Chondrocyte (in vitro differentiated cells): ENCODE data around the gene CTNNBL1. TPM values are rescaled to one million over a fixed set of nuclear protein-coding genes. Genes with fewer than 3 reads are reported as not detected.

ENCODE experiments used
- DNase-seq: peaks from one replicate; pipeline ENCODE4 v3.0.0; 2021; ENCODE audit warnings: mixed read lengths, low spot score
- H3K27ac Mint-ChIP-seq: one replicate; pipeline ENCODE4 v1.8.0; 2021; ENCODE audit warnings: mild to moderate bottlenecking, moderate library complexity, mixed read lengths; ENCODE audit not compliant: unreplicated experiment
- H3K27me3 Mint-ChIP-seq: 2 replicates; pipeline ENCODE4 v1.8.0; 2021; ENCODE audit warnings: low read depth, mixed read lengths
- H3K36me3 Mint-ChIP-seq: 2 replicates; pipeline ENCODE4 v1.8.0; 2021; ENCODE audit warnings: low read depth, mixed read lengths
- H3K4me1 Mint-ChIP-seq: 2 replicates; pipeline ENCODE4 v1.8.0; 2021; ENCODE audit warnings: low read depth, mild to moderate bottlenecking, mixed read lengths
- H3K4me3 Mint-ChIP-seq: one replicate; pipeline ENCODE4 v1.8.0; 2021; ENCODE audit warnings: mild to moderate bottlenecking, moderate library complexity, mixed read lengths; ENCODE audit not compliant: unreplicated experiment
- H3K9me3 Mint-ChIP-seq: 2 replicates; pipeline ENCODE4 v1.8.0; 2021; ENCODE audit warnings: low read depth, mixed read lengths
- CTCF ChIP-seq: fragments of 200-600 bp; sonication (generic); IDR thresholded peaks from 2 replicates; pipeline ENCODE4 v1.5.0; 2021; ENCODE audit warnings: antibody characterized with exemption, mild to moderate bottlenecking, moderate library complexity
- total RNA-seq: library from RNA; stranded (reverse); gene quantifications from 3 replicates; pipeline ENCODE4 v1.2.1, GENCODE V29; 2021

CTNNBL1 gene
- total RNA-seq, 1 donor from 2014 or later = 36.0 TPM

DNA sequence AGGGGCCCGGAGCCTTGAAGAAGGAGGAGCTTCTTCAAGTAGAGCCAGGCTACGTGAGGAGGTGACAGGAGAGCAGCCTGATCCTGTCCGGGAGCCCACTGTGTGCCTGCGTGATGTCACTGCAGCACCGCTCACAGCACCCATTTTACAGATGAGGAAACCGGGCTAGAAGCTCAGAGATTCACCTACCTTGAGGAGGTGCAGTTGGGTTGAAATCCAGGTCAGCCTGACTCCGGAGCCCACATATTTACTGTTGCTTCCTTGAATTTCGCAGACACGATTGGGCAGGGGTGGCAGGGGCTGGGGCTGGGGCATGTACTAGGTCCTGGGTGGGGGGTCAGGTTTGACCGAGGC lies 221.6 kb downstream of the CTNNBL1 start:
- no peak for DNase-seq
- Mint-ChIP-seq H3K4me3 (no peak overlapping the region), H3K4me1 (peaks cover 51% of the 10 kb centered on the region), H3K36me3 (no peaks in the 10 kb centered on the region), H3K27ac (no peak overlapping the region), H3K9me3 (no peaks in the 10 kb centered on the region), H3K27me3 (no peaks in the 10 kb centered on the region)
- no peak for TF ChIP-seq CTCF

DNA sequence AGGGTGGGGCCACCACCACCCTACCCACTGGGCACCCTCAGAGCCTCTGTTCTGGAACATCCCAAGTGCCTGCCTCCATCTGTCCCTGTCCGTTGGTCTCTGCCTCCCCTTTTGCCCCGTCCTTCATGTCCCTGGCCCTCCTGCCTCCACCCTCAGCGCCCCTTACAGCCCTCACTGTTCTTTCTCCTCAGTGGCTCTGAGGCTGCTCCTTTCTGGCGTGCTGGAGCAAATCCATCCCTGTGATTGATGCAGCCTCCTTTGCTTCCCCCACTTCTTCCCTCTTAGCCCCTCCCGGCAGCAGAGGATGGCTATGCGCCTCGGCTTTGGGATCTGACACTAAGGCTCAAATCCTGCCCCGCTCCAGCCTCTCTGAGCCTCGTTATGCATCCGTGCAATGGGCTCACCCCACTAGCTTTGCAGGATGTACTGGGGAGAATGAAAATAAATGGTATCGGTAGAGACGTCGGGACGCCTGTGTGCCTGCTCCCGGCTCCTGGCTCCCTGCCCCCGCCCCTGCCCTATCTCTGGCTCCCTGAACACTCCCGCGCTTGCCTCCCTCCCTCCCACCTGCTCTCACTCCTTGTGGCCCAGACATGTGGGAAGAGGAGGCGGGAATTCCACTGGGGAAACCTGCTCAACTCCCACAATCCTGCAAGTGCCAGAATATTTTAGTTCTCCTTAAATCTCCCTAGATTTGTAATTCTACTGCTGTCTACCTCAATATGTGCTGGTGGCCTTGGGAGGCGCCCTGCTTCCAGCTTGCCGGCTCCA lies 222.2 kb downstream of the CTNNBL1 start:
- Mint-ChIP-seq H3K9me3 (no peaks in the 10 kb centered on the region), H3K4me3 (no peak overlapping the region), H3K27ac (no peak overlapping the region), H3K4me1 (peaks cover 51% of the 10 kb centered on the region), H3K36me3 (no peaks in the 10 kb centered on the region), H3K27me3 (no peaks in the 10 kb centered on the region)
- DNase-seq = no peak
- TF ChIP-seq CTCF = no peak

DNA sequence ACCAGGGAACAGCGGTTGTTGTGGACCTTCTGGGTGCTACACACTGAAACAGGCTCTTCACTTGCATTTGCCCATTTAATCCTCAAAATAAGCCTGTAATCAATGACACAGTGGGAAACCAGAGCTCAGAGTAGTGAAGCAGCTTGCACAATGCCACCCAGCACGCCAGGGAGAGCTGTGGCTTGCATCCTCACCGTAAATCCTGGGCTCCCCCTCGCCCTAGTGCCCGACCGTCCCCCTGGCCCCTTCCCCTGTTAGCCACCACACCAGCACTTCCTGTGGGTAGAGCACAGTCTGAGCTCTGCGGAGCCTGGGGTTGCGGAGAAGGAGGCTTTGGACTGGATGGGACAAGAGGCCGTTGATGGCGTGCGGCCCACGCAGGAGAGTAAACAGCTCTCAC lies 223.6 kb downstream of the CTNNBL1 start:
- TF ChIP-seq CTCF = no peak
- H3K4me3 Mint-ChIP-seq = no peak overlapping the region
- H3K4me1 Mint-ChIP-seq = peaks cover 41% of the 10 kb centered on the region
- H3K9me3 Mint-ChIP-seq = no peaks in the 10 kb centered on the region
- H3K27me3 Mint-ChIP-seq = peaks cover 2% of the 10 kb centered on the region
- H3K27ac Mint-ChIP-seq = no peak overlapping the region
- no peaks in the 10 kb centered on the region for H3K36me3 Mint-ChIP-seq
- DNase-seq = no peak

DNA sequence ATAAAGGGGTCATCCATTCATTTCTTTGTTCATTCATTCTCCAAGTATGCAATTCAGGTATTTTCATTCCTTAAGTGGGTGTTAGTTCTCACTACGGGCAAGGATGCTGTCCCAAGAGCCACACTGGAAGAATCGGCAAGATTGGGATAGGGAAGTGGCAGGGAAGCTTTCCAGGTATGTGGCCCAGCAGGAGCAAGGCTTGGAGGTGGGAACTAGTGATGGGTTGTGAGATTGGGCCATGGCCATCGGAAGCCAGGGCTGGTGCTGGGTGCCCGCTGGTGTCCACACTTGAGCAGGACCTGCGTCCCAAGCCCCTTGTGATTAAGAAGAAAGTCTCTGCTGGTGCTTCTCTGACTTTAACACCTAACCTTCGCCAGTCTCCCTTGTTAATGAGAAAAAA lies 224.2 kb downstream of the CTNNBL1 start:
- Mint-ChIP-seq H3K4me3 (no peak overlapping the region), H3K36me3 (no peaks in the 10 kb centered on the region), H3K9me3 (no peaks in the 10 kb centered on the region), H3K27me3 (peaks cover 2% of the 10 kb centered on the region), H3K4me1 (peaks cover 37% of the 10 kb centered on the region), H3K27ac (no peak overlapping the region)
- no peak for TF ChIP-seq CTCF
- DNase-seq = no peak

- DNase-seq = no peak
- Mint-ChIP-seq H3K27me3 (peaks cover 2% of the 10 kb centered on the region), H3K36me3 (no peaks in the 10 kb centered on the region), H3K4me1 (peaks cover 31% of the 10 kb centered on the region), H3K9me3 (no peaks in the 10 kb centered on the region), H3K27ac (peak overlapping the region; percentile 27), H3K4me3 (no peak overlapping the region)
- TF ChIP-seq CTCF = no peak
These were observed 225.7 kb downstream of the CTNNBL1 start for GRCh38 chr20:37919389-37920040.
